Activated naive CD4-positive, alpha-beta T cell treated with anti-CD3 and anti-CD28 coated beads, Interleukin-2, amount 50 U/mL, for 72 hours (primary cell): ENCODE data around the gene LAMA3. TPM values are rescaled to one million over a fixed set of nuclear protein-coding genes. Genes with fewer than 3 reads are reported as not detected.

ENCODE experiments used
- ATAC-seq, 2 donors: fragments of 150-1000 bp; cut with Tn5 transposase; 2 replicates each; pipeline ENCODE4 v1.10.0; 2021; ENCODE audit warnings: mild to moderate bottlenecking in 2 of 2, moderate library complexity in 2 of 2
- DNase-seq, 2 donors: peaks; one replicate each; pipeline ENCODE4 v3.0.0; 2021 to 2022; ENCODE audit warnings: low spot score in 2 of 2
- H3K27ac Mint-ChIP-seq, 2 donors: one replicate each; pipeline ENCODE4 v1.8.0; 2022; ENCODE audit warnings: mild to moderate bottlenecking in 2 of 2, mixed read lengths in 2 of 2
- H3K36me3 Mint-ChIP-seq, 2 donors: one replicate each; pipeline ENCODE4 v1.8.0; 2022; ENCODE audit warnings: mixed read lengths in 2 of 2
- H3K9me3 Mint-ChIP-seq, 2 donors: one replicate each; pipeline ENCODE4 v1.8.0; 2022; ENCODE audit warnings: mixed read lengths in 2 of 2
- total RNA-seq, 2 donors: library from RNA; stranded (reverse); gene quantifications; one replicate each; pipeline ENCODE4 v1.2.3, GENCODE V29; 2022

LAMA3 gene
- total RNA-seq, 2 donors from 2014 or later: 0.07 to 0.16 TPM

DNA sequence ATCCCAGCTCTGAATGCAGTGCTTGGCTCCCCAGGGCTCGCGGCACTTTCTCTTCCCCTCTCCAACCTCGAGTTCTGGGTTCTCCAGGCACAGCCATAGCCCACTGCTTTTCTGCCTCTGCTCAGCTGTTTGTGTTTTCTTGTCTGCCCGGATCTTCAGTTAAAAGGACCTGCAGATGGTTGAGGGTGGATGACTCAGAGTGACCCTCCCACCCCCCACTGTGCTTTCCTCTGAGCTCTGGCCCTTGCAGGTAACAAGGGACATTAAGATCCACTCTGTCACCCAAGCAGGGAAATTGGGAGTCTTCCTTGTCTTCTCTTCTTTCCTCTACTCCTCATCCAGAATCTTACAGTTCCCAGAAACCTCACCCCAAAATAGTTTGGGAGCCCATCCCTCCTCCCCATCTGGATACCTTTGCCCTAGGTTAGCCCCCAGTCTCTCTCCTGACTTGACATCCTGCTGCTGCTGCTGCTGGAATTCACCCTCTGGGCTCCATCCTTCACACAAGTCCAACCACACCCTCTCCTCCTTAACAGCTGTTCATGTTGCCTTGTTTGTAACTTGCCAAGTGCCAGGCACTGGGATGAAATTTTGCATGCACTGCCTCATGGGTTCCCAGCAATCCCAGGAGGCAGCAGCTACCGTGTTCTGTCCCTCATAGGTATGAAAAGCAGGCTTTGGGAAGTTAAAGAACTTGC is 167.4 kb downstream of the LAMA3 start:
- H3K9me3 Mint-ChIP-seq: peaks cover 0 to 5% of the 10 kb centered on the region in 2 donors
- H3K27ac Mint-ChIP-seq: no peak overlapping the region
- DNase-seq (no peak), ATAC-seq (no peak)
- no peaks in the 10 kb centered on the region for H3K36me3 Mint-ChIP-seq

DNA sequence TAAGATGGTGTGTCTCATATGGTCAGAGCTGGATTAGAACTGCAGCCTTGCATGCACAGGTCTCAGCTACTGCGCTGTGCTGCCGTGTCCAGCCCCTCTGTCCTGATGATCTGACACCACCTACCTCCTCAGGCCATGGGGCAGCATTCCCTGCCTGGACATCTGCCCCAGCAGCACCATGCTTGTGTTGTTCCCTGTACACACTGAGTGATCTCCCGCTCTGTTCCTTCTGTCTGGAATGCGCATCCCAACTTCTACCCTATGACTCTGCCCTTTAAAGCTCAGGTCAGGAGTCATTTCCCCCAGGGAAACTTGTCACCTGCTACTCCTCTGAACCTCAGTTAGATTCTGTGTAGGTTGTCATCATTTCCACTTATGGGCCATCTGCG is 167.9 kb downstream of the LAMA3 start:
- no peak for ATAC-seq

DNA sequence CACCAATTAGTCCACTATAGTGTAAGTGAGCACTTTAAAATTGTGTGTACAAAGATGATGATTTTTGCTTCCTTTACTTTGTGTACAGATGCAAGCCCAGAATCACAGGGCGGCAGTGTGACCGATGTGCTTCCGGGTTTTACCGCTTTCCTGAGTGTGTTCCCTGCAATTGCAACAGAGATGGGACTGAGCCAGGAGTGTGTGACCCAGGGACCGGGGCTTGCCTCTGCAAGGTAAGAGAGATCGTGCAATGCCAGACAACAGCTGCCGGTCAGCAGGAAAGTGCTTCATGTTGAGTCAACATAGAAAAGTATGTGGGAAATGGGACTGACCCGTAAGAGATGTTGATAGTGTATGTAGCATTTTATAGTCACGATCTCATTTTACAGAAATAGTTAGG is 168.5 kb downstream of the LAMA3 start:
- ATAC-seq: no peak
- no peak overlapping the region for H3K27ac Mint-ChIP-seq
- peaks cover 0 to 5% of the 10 kb centered on the region in 2 donors for H3K9me3 Mint-ChIP-seq

More for the DNA sequence above, 167.9 kb downstream of the LAMA3 start:
- Mint-ChIP-seq H3K9me3 (peaks cover 0 to 5% of the 10 kb centered on the region in 2 donors), H3K36me3 (no peaks in the 10 kb centered on the region), H3K27ac (peak overlapping the region in 1 of 2 donors; percentile 4)
- DNase-seq: no peak

DNA sequence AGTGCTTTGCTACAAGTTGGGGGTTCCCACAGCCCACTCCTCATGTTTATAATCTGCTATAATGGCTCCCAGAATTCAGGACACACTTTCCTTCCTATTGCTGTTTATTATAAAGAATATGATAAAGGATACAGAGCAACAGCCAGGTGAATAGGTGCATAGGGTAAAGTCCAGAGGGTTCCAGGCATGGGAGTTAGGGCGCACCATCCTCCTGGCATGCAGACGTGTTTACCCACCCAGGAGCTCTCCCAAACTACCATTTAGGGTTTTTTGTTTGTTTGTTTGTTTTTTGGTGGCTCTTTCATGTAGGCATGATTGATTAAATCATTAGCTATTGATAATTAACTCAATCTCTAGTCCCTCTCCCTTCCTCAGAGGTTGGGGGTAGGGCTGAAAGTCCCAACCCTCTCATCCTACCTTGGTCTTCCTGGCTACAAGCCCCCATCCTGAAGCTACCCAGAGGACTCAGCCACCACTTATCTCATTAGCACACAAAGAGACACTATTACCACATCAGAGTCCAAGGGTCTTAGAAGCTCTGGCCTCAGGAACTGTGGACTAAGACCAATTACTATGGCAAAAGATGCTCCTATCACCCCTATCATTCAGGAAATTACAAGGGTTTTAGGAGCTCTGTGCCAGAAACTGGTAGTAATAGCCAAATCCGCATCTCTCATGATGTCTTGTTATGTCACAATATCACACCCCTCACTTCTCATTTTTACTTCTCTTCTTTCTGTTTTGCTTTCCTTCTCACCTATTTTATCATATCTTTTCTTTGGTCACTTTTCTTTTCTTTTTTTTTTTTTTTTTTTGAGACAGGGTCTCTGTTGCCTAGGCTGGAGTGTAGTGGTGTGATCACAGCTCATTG is 170.4 kb downstream of the LAMA3 start:
- DNase-seq: no peak
- Mint-ChIP-seq H3K27ac (no peak overlapping the region), H3K9me3 (peaks cover 5 to 6% of the 10 kb centered on the region in 2 donors), H3K36me3 (peaks cover 4 to 11% of the 10 kb centered on the region in 2 donors)
- ATAC-seq: no peak

More for the DNA sequence above, 168.5 kb downstream of the LAMA3 start:
- no peaks in the 10 kb centered on the region for H3K36me3 Mint-ChIP-seq
- no peak for DNase-seq

DNA sequence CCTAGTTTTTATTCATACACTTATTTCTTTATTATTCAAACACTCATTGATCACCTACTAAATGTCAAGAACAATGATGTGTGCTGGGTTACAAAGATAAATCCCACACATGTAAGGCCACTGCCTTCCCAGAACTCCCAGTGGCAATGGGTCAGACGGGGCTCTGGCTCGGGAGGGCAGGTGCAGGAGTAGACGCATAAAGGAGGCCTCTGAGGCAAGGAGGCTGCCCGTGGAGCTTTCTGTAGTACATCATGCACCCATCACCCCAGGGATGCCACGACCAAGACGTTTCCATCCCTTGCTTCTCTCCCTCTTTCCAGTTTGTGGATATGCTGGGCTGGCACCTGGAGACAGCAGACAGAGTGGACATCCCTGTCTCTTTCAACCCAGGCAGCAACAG is 172.1 kb downstream of the LAMA3 start:
- peaks cover 4 to 19% of the 10 kb centered on the region in 2 donors for H3K36me3 Mint-ChIP-seq
- H3K9me3 Mint-ChIP-seq: peaks cover 6 to 8% of the 10 kb centered on the region in 2 donors
- peak overlapping the region; percentile 53 to 86 for H3K27ac Mint-ChIP-seq
- no peak for ATAC-seq
- no peak for DNase-seq

DNA sequence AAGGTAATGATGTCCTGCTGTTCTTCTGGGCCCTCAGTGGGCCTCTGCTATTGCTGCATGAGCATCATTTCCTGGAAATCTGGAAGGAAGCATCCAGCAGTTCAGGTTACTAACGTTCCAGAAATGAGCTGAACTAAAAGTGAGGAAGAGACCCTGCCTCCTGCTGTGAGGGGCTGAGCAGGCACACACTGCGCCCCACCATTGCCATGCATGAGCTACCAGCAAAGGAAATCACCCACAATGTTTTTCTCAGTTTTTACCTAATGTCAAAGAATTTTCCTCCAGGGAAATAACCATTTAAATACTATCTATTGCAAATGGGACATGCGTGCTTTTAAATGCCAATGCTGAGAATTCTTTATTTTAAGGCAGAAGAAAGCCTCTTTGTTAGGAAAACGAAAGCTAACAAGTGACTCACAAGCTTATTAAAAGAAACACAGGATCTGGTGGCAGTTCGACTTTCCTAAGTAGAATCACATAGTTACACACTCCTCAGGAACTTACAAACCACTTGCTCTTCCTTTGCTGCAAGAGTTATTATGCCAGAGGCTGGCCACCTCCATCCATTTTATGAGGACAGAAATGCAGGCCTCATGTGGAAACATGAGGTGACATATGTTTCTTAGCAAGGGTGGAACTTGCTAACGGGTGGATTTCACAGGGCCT is 172.7 kb downstream of the LAMA3 start:
- Mint-ChIP-seq H3K27ac (peak overlapping the region; percentile 53 to 86), H3K9me3 (peaks cover 6 to 8% of the 10 kb centered on the region in 2 donors), H3K36me3 (peaks cover 4 to 19% of the 10 kb centered on the region in 2 donors)
- ATAC-seq: no peak
- no peak for DNase-seq

DNA sequence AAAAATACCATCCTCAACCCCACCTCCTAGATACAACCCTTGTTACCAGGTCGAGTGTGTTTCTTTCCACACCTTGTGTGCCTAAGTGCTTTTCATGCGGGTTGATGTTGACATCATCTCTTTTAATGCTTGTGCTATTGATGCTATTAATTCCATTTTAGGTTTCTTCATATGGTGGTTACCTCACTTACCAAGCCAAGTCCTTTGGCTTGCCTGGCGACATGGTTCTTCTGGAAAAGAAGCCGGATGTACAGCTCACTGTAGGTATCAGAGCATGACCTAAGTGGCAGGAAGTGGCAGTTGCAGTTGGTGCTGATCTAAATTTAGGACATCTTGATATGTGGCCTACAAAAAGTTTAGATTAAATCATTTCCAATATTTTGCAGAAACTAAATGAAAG is 175.4 kb downstream of the LAMA3 start:
- Mint-ChIP-seq H3K27ac (peak overlapping the region; percentile 77 to 86), H3K9me3 (peaks cover 6 to 8% of the 10 kb centered on the region in 2 donors)
- DNase-seq: no peak

DNA sequence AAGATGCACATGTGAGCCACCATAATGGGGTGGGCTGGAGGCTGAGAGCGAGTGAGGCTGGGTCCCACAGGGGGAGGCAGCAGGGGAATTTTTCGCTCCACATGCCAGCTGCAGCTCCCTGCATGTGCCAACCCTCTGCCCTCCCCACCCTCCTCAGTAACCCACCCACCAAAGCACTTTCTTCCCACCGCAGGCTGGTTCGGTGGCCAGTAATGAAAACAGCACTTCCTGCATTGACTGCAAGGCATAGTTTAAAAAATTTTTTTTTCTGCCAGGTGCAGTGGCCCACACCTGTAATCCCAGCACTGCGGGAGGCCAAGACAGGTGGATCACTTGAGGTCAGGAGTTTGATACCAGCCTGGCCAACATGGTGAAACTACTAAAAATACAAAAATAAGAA is 177.8 kb downstream of the LAMA3 start:
- no peak overlapping the region for H3K27ac Mint-ChIP-seq
- peaks cover 4 to 19% of the 10 kb centered on the region in 2 donors for H3K36me3 Mint-ChIP-seq
- no peak for ATAC-seq
- peaks cover 6 to 8% of the 10 kb centered on the region in 2 donors for H3K9me3 Mint-ChIP-seq
- no peak for DNase-seq

More for the DNA sequence above, 175.4 kb downstream of the LAMA3 start:
- peaks cover 4 to 19% of the 10 kb centered on the region in 2 donors for H3K36me3 Mint-ChIP-seq
- ATAC-seq: peak in 1 of 2 donors; percentile 88

DNA sequence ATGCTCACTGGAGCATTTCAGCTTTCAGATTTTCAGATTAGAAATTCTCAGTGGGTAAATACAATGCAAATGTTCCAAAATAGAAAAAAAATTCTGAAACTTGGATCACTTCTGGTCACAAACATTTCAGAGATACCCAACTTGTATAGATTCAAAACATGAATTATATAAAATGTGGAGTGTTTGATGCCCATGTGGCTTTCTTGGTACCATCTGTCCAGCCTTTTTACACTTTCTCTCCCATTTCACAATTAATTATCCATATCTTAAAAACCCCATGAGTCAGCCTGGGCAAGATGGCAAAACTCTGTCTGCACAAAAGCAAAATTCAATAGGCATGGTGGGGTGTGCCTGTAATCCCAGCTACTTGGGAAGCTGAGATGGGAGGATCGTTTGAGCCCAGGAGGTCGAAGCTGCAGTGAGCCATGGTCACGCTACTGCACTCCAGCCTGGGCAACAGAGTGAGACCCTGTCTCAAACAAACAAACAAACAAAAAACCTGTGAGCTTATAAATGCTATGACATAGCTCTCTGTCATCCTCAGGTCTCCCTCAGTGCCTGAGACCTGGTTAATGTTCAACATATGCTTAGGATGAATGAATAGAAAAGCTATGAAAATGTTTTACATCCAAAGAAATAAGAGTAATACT is 179.0 kb downstream of the LAMA3 start:
- no peak for DNase-seq
- ATAC-seq: no peak
- Mint-ChIP-seq H3K9me3 (peaks cover 6 to 8% of the 10 kb centered on the region in 2 donors), H3K27ac (no peak overlapping the region), H3K36me3 (peaks cover 4 to 19% of the 10 kb centered on the region in 2 donors)

DNA sequence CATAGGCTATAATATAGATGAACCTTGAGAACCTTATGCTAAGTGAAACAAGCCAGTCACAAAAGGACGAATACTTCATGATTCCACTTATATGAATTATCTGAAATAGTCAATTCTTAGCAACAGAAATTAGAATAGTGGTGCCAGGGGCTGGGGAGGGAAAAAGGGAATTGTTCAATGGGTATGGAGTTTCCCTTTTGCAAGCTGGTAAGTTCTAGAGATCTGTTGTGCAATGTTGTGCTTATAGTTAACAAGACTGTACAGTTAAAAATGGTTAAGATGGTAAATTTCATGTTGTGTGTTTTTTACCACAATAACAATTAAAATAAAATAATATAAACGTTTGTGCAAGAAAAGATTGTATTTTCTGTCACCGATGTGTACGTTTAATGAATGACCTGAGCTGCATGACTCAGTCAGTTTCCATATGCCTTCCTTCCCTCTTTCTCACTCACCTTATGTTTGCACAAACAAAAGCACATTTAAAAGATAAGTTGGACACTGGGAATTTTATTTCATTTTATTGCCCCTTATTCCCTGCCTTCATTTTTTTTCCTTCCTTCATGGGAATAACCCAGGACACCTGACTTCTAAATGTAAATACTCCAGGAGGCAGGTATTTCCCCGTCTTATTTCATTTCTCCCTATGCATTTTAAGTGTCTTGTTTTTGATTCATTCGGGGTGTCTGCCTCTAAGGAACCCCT is 181.6 kb downstream of the LAMA3 start:
- no peak for ATAC-seq
- Mint-ChIP-seq H3K36me3 (no peaks in the 10 kb centered on the region), H3K27ac (peak overlapping the region; percentile 4 to 15), H3K9me3 (no peaks in the 10 kb centered on the region)
- no peak for DNase-seq

DNA sequence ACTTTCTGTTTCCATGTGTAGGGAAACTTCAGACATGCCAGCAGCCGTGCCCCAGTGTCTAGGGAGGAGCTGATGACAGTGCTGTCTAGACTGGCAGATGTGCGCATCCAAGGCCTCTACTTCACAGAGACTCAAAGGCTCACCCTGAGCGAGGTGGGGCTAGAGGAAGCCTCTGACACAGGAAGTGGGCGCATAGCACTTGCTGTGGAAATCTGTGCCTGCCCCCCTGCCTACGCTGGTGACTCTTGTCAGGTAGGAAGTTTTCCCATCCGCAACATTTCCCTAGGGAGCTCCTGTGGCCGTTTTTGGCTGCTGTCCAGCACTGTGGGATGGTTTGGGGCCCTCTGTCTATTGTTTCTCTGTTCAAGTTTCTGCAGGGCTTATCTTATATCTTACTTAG is 182.2 kb downstream of the LAMA3 start:
- no peak for DNase-seq
- Mint-ChIP-seq H3K27ac (peak overlapping the region; percentile 4 to 15), H3K9me3 (no peaks in the 10 kb centered on the region), H3K36me3 (no peaks in the 10 kb centered on the region)
- peak; percentile 73 to 87 for ATAC-seq

DNA sequence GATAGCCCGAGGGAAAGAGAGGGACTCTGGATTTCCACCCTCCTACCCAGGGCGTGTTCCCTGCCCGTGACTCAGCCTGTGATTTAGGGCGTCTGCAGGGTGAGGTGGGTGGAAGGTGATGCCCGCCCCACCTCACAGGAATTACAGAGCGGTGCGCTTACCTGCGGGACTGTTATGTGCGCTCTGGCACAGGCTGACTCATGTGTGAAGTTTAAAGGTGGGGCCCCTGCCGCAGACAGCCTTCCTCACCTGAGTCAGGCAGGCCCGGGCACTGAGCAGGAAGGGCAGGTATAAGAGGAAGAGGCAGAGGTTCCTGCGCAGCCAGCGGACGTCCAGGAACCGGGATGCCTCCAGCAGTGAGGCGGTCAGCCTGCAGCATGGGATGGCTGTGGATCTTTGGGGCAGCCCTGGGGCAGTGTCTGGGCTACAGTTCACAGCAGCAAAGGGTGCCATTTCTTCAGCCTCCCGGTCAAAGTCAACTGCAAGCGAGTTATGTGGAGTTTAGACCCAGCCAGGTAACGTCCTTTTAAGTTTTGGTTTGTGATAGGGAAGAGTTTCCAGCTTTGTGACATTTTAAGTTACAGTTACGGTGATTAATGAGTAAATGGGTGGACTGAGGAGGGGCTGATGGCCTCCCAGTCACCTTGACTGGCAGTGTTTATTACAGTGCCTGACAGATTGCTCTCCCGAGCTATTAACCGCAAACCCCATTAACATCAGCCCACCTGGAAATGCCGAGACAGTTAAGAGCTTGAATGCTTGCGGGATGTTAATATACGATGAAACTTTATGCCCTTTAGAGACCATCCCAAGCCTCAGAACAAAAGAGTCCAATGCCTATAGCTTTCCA is 183.7 kb downstream of the LAMA3 start:
- Mint-ChIP-seq H3K36me3 (no peaks in the 10 kb centered on the region), H3K27ac (peak overlapping the region in 1 of 2 donors; percentile 26), H3K9me3 (no peaks in the 10 kb centered on the region)
- DNase-seq (no peak), ATAC-seq (peak; percentile 50 to 51)

DNA sequence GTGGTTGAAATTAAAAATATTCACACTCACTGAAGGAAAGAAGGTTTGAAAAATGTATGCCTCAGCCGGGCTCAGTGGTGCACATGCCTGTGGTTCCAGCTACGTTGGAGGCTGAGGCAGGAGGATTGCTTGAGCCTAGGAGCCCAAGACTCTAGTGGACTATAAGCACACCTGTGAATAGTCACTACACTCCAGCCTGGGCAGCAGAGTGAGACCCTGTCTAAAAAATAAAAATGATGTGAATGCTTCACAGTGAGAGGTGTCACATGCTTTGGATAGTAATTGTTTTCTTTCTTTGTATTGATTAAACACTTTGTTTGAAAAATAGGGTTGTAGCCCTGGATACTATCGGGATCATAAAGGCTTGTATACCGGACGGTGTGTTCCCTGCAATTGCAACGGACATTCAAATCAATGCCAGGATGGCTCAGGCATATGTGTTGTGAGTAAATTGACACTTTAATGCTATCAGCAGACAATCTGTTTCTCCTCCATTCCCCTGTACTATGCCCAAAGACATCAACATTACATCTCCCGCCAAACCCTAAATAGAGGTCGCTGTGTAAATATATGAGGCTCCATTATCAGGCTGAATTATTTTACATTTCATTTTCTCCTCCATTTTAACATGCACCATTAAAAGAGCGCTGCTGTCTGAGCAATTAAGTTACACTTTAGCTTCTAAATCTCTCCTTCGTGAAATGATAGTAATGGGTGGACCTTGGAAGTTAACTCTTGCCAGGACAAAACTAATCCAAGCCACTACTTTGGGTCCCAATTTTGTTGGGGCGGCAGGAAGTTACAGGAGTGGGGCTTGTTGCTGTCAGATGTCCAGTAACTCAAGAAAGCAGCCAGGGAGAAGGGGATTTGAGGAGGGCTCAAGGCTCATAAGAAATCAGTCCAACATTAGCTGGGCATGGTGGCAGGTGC is 187.0 kb downstream of the LAMA3 start:
- no peaks in the 10 kb centered on the region for H3K36me3 Mint-ChIP-seq
- ATAC-seq (no peak), DNase-seq (no peak)
- H3K27ac Mint-ChIP-seq: no peak overlapping the region
- no peaks in the 10 kb centered on the region for H3K9me3 Mint-ChIP-seq

DNA sequence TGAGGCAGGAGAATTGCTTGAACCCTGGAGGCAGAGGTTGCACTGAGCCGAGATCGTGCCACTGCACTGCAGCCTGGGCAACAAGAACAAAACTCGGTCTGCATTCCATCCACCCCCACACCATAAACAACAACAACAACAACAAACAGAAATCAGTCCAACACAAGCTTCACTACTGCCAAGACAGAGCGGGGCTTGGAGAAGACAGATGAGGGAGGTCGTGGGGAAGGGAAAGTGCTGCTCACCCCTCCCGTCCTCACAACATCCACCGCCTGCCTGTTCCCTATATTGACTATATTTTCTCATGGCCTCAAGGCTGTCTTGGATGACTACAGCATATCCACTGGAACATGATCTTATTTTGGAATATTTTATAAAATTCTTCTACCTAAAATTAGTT is 187.7 kb downstream of the LAMA3 start:
- ATAC-seq: no peak
- H3K36me3 Mint-ChIP-seq: no peaks in the 10 kb centered on the region
- no peaks in the 10 kb centered on the region for H3K9me3 Mint-ChIP-seq
- no peak overlapping the region for H3K27ac Mint-ChIP-seq
- no peak for DNase-seq
